IMR-90 (cell line): Measurements from ENCODE around the gene FARSB. TPM values are rescaled to one million over a fixed set of nuclear protein-coding genes. Genes with fewer than 3 reads are reported as not detected.

Experiments used
- ATAC-seq: fragments of 200-7000 bp; cut with Tn5 transposase; 2 replicates; pipeline ENCODE4 v1.9.1; 2020; ENCODE audit warnings: low read depth, mild to moderate bottlenecking, moderate library complexity
- BruUV-seq: library from RNA; stranded (reverse); fragments of 400-500 nt; replicated peaks from 2 replicates; lab custom pipeline; 2021; lab: Mats Ljungman, UMichigan
- CTCF ChIA-PET: fragments of 300-600 bp; formaldehyde crosslinking; extraction: SDS; loops from one replicate; lab custom pipeline; 2021; ENCODE audit warnings: antibody characterized with exemption; lab: Yijun Ruan, JAX
- POLR2A ChIA-PET: fragments of 300-600 bp; sonication (Branson Sonifier 250); formaldehyde crosslinking; loops from one replicate; lab custom pipeline; 2022; ENCODE audit warnings: antibody characterized with exemption; ENCODE audit not compliant: unreplicated experiment; lab: Charles Lee
- DNase-seq: peaks from one replicate; pipeline ENCODE4 v3.0.0; 2013
- H2AFZ ChIP-seq: replicated peaks from 2 replicates; pipeline ENCODE3; 2013; ENCODE audit warnings: low read length, mild to moderate bottlenecking; ENCODE audit not compliant: poor library complexity
- H2AK5ac ChIP-seq: 2 replicates; pipeline ENCODE4 v1.6.1; 2013; ENCODE audit warnings: low read depth, low read length, inconsistent platforms
- H2AK9ac ChIP-seq: replicated peaks from 2 replicates; pipeline ENCODE3; 2013; ENCODE audit warnings: mild to moderate bottlenecking, low read depth, low read length, moderate library complexity; ENCODE audit not compliant: poor library complexity
- H2BK120ac ChIP-seq: 2 replicates; pipeline ENCODE4 v1.6.1; 2013; ENCODE audit warnings: low read depth, low read length, inconsistent platforms
- H2BK15ac ChIP-seq: 3 replicates; pipeline ENCODE4 v1.6.1; 2013; ENCODE audit warnings: low read depth, low read length, inconsistent platforms
- H2BK20ac ChIP-seq: 2 replicates; pipeline ENCODE4 v1.6.1; 2013; ENCODE audit warnings: low read depth, mild to moderate bottlenecking, inconsistent platforms, low read length, moderate library complexity
- H2BK5ac ChIP-seq: 2 replicates; pipeline ENCODE4 v1.6.1; 2013; ENCODE audit warnings: mild to moderate bottlenecking, low read depth, low read length, inconsistent platforms; ENCODE audit not compliant: poor library complexity, severe bottlenecking
- H3K14ac ChIP-seq: replicated peaks from 2 replicates; pipeline ENCODE4 v1.6.1; 2013; ENCODE audit warnings: low read depth, low read length, inconsistent platforms
- H3K18ac ChIP-seq: 2 replicates; pipeline ENCODE4 v1.6.1; 2013; ENCODE audit warnings: low read depth, low read length, control low read depth
- H3K23ac ChIP-seq: 2 replicates; pipeline ENCODE4 v1.6.1; 2013; ENCODE audit warnings: low read depth, low read length, inconsistent platforms
- H3K27ac ChIP-seq: 2 replicates; pipeline ENCODE4 v1.5.1; 2013; ENCODE audit warnings: mild to moderate bottlenecking, control low read depth, low read length; ENCODE audit not compliant: insufficient read depth
- H3K27me3 ChIP-seq: 2 replicates; pipeline ENCODE4 v1.6.1; 2013; ENCODE audit warnings: low read length; ENCODE audit not compliant: control insufficient read depth, insufficient read depth
- H3K36me3 ChIP-seq: 2 replicates; pipeline ENCODE4 v1.6.1; 2013; ENCODE audit warnings: low read length, mixed read lengths; ENCODE audit not compliant: control insufficient read depth, insufficient read depth
- H3K4ac ChIP-seq: 2 replicates; pipeline ENCODE4 v1.6.1; 2013; ENCODE audit warnings: low read depth, low read length, inconsistent platforms
- H3K4me1 ChIP-seq: 2 replicates; pipeline ENCODE4 v1.6.1; 2013; ENCODE audit warnings: low read length, mixed read lengths; ENCODE audit not compliant: control insufficient read depth, insufficient read depth
- H3K4me2 ChIP-seq: 2 replicates; pipeline ENCODE4 v1.6.1; 2013; ENCODE audit warnings: low read depth, mild to moderate bottlenecking, control low read depth, low read length, moderate library complexity
- H3K4me3 ChIP-seq: 2 replicates; pipeline ENCODE4 v1.5.1; 2013; ENCODE audit warnings: low read depth, mild to moderate bottlenecking, control low read depth, low read length, moderate library complexity; ENCODE audit not compliant: insufficient read depth
- H3K56ac ChIP-seq: 2 replicates; pipeline ENCODE4 v1.6.1; 2013; ENCODE audit warnings: low read length, inconsistent platforms; ENCODE audit not compliant: insufficient read depth; ENCODE audit errors: extremely low read depth
- H3K79me1 ChIP-seq, 2 experiments: 2 replicates each; pipeline ENCODE4 v1.6.1; 2013; ENCODE audit warnings: low read length in 2 of 2, inconsistent platforms in 1 of 2, low read depth in 1 of 2
- H3K9ac ChIP-seq: 2 replicates; pipeline ENCODE4 v1.6.1; 2013; ENCODE audit warnings: low read depth, low read length, control low read depth
- H3K9me1 ChIP-seq: 2 replicates; pipeline ENCODE4 v1.6.1; 2013; ENCODE audit warnings: low read length, inconsistent platforms; ENCODE audit not compliant: insufficient read depth
- H3K9me3 ChIP-seq: 2 replicates; pipeline ENCODE4 v1.6.1; 2013; ENCODE audit warnings: low read length; ENCODE audit not compliant: control insufficient read depth, insufficient read depth
- H4K20me1 ChIP-seq: 2 replicates; pipeline ENCODE4 v1.6.1; 2013; ENCODE audit warnings: low read length, inconsistent platforms; ENCODE audit not compliant: insufficient read depth
- H4K5ac ChIP-seq: 2 replicates; pipeline ENCODE4 v1.6.1; 2013; ENCODE audit warnings: mild to moderate bottlenecking, low read depth, low read length, control low read depth
- H4K8ac ChIP-seq, 2 experiments: 2 replicates each; pipeline ENCODE4 v1.6.1; 2013; ENCODE audit warnings: low read depth in 2 of 2, low read length in 2 of 2, control low read depth in 1 of 2, inconsistent platforms in 1 of 2
- H4K91ac ChIP-seq: 2 replicates; pipeline ENCODE4 v1.6.1; 2013; ENCODE audit warnings: low read depth, low read length, inconsistent platforms; ENCODE audit not compliant: insufficient read depth
- BHLHE40 ChIP-seq: fragments of 150-350 bp; IDR thresholded peaks from 2 replicates; pipeline ENCODE4 v1.6.1; 2016; ENCODE audit warnings: mild to moderate bottlenecking, low read depth, low read length
- CEBPB ChIP-seq: IDR thresholded peaks from 2 replicates; pipeline ENCODE4 v1.6.1; 2012; ENCODE audit warnings: low read depth, low read length, improper control_type of control experiment
- CHD1 ChIP-seq: IDR thresholded peaks from 2 replicates; pipeline ENCODE4 v1.6.1; 2012; ENCODE audit warnings: low read depth, low read length, improper control_type of control experiment
- FOS ChIP-seq: fragments of 150-350 bp; IDR thresholded peaks from 2 replicates; pipeline ENCODE4 v1.6.1; 2016; ENCODE audit warnings: low read depth, low read length
- MAFK ChIP-seq: IDR thresholded peaks from 2 replicates; pipeline ENCODE4 v1.6.1; 2012; ENCODE audit warnings: low read depth, low read length, improper control_type of control experiment
- MAZ ChIP-seq: IDR thresholded peaks from 2 replicates; pipeline ENCODE4 v1.6.1; 2012; ENCODE audit warnings: low read depth, mild to moderate bottlenecking, low read length, improper control_type of control experiment, moderate library complexity, borderline replicate concordance
- MXI1 ChIP-seq: IDR thresholded peaks from 2 replicates; pipeline ENCODE4 v1.6.1; 2012; ENCODE audit warnings: low read depth, mild to moderate bottlenecking, low read length, moderate library complexity, borderline replicate concordance
- NFE2L2 ChIP-seq: fragments of 150-350 bp; IDR thresholded peaks from 2 replicates; pipeline ENCODE4 v1.6.1; 2016; ENCODE audit warnings: low read depth, mild to moderate bottlenecking, low read length
- POLR2A ChIP-seq: IDR thresholded peaks from 2 replicates; pipeline ENCODE4 v1.6.1; 2012; ENCODE audit warnings: mild to moderate bottlenecking, low read depth, low read length
- RAD21 ChIP-seq: IDR thresholded peaks from 2 replicates; pipeline ENCODE4 v1.6.1; 2012; ENCODE audit warnings: low read length, improper control_type of control experiment
- RCOR1 ChIP-seq: IDR thresholded peaks from 2 replicates; pipeline ENCODE4 v1.6.1; 2012; ENCODE audit warnings: mild to moderate bottlenecking, low read length, improper control_type of control experiment; ENCODE audit not compliant: insufficient replicate concordance
- RFX5 ChIP-seq: IDR thresholded peaks from 2 replicates; pipeline ENCODE4 v1.8.0; 2012; ENCODE audit warnings: low read depth, mild to moderate bottlenecking, low read length, moderate library complexity
- SMC3 ChIP-seq: fragments of 150-350 bp; IDR thresholded peaks from 2 replicates; pipeline ENCODE4 v1.6.1; 2016; ENCODE audit warnings: low read depth, mild to moderate bottlenecking, antibody characterized with exemption, low read length, moderate library complexity
- WGBS, 2 experiments: methylation state at CpG; one replicate each; pipeline versions ENCODE4 v1.1.5 to v1.1.7; 2013; ENCODE audit warnings: missing lambda C conversion rate in 2 of 2; ENCODE audit not compliant: insufficient read length in 1 of 2; ENCODE audit errors: extremely low coverage in 2 of 2; 5-methylcytosine and 5-hydroxymethylcytosine counted together
- dilution Hi-C: fragments of 300-500 bp; cut with HindIII; formaldehyde crosslinking; loops from one replicate; pipeline ENCODE4 v1.14.3; 2018; ENCODE audit warnings: low sequenced_read_pairs; ENCODE audit not compliant: unreplicated experiment
- in situ Hi-C: fragments of 300-500 bp; cut with MboI; formaldehyde crosslinking; loops from 3 replicates; pipeline ENCODE4 v1.14.3; 2019; ENCODE audit warnings: low sequenced_read_pairs, inconsistent platforms, mixed read lengths
- intact Hi-C: fragments of 100-400 bp; cut with micrococcal nuclease; formaldehyde crosslinking; loops from 2 replicates; pipeline ENCODE4 v1.10.0; 2022
- polyA plus RNA-seq, 3 experiments: library from polyadenylated mRNA; depleted of rRNA; stranded (reverse); fragments of >200 nt; gene quantifications; 2 replicates each; pipeline ENCODE4 v1.2.3, GENCODE V29; 2012; ENCODE audit warnings: low replicate concordance in 1 of 3
- total RNA-seq: library from RNA; depleted of rRNA; stranded (reverse); fragments of >200 nt; gene quantifications from 2 replicates; pipeline ENCODE4 v1.2.3, GENCODE V29; 2012
- TF ChIP-seq, protein P1 (sequence below): conservative IDR thresholded peaks from 2 replicates; pipeline ENCODE4 v1.5.1; 2012; ENCODE audit warnings: mild to moderate bottlenecking, low read depth, low read length, improper control_type of control experiment
- TF ChIP-seq, protein P2 (sequence below): fragments of 150-350 bp; IDR thresholded peaks from 2 replicates; pipeline ENCODE4 v1.6.1; 2016; ENCODE audit warnings: low read depth, mild to moderate bottlenecking, low read length, moderate library complexity, borderline replicate concordance
- TF ChIP-seq, protein P3 (sequence below): fragments of 150-350 bp; IDR thresholded peaks from 2 replicates; pipeline ENCODE4 v1.6.1; 2017; ENCODE audit warnings: mild to moderate bottlenecking, antibody characterized with exemption, low read length, low read depth

Gene FARSB
- total and polyA plus RNA-seq, 2 of the 4 experiments (the other 2 are of a cell fraction), result 21.1 to 32.5 TPM

DNA sequence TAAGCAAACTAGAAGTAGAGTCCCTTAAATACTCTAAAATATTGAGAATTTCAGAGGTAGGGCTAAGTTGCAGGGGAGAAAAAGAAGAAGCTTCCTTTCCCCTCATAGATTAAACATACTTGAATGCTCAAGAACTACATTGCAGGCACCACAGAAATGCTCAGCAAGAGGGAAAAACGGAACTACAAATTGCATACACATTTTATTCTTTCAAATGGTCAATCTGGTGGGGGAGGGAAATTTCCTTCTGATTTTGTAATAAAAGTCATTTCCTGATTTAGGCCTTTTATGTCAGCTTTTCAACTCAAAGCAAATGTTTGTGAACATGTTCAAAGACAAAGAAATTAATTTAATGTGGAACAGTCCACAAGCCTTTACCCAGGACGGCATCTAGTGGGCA, 33.0 kb downstream of the FARSB start:
- POLR2A ChIA-PET, result no interaction called here
- in situ Hi-C loops, result no loop called here

More for the DNA sequence above, 33.0 kb downstream of the FARSB start:
- Histone ChIP-seq H3K4me2 (no peak overlapping the region), H3K9ac (no peak overlapping the region), H3K23ac (no peak overlapping the region), H2AK9ac (no peak overlapping the region), H2BK15ac (no peak overlapping the region), H3K4me1 (no peaks in the 10 kb centered on the region), H3K4me3 (no peak overlapping the region), H3K18ac (no peak overlapping the region), H3K9me3 (no peaks in the 10 kb centered on the region), H4K5ac (no peak overlapping the region), H2AK5ac (no peak overlapping the region), H2BK20ac (no peak overlapping the region), H3K14ac (no peak overlapping the region), H3K56ac (no peak overlapping the region), H3K4ac (no peak overlapping the region), H3K79me1 (0 out of 4 replicates have a peak, but pooled peaks cover 0 to 3% of the 10 kb centered on the region in 2 experiments), H2AFZ (no peak overlapping the region), H3K9me1 (peaks cover 3% of the 10 kb centered on the region; the same call in 1 of the 2 replicates), H3K27ac (no peak overlapping the region), H4K91ac (no peak overlapping the region), H2BK5ac (no peak overlapping the region), H4K20me1 (no peaks in the 10 kb centered on the region), H3K27me3 (no peaks in the 10 kb centered on the region), H3K36me3 (peaks cover 14% of the 10 kb centered on the region), H2BK120ac (no peak overlapping the region), H4K8ac (no peak overlapping the region)
- intact Hi-C loops (no loop called here), dilution Hi-C loops (no loop called here)
- no TSS peak for BruUV-seq
- WGBS, 2 experiments, result no CpG with 5 or more reads among the region's 2 CpGs
- no peak for ATAC-seq
- CTCF ChIA-PET, result interaction anchor here (0.7 to 1.5 kb wide), 2 partner anchors 15 to 31 kb away, joined by 3 to 4 read pairs; no protein-coding TSS in a partner anchor
- DNase-seq, result no peak
- TF ChIP-seq, protein P1, sequence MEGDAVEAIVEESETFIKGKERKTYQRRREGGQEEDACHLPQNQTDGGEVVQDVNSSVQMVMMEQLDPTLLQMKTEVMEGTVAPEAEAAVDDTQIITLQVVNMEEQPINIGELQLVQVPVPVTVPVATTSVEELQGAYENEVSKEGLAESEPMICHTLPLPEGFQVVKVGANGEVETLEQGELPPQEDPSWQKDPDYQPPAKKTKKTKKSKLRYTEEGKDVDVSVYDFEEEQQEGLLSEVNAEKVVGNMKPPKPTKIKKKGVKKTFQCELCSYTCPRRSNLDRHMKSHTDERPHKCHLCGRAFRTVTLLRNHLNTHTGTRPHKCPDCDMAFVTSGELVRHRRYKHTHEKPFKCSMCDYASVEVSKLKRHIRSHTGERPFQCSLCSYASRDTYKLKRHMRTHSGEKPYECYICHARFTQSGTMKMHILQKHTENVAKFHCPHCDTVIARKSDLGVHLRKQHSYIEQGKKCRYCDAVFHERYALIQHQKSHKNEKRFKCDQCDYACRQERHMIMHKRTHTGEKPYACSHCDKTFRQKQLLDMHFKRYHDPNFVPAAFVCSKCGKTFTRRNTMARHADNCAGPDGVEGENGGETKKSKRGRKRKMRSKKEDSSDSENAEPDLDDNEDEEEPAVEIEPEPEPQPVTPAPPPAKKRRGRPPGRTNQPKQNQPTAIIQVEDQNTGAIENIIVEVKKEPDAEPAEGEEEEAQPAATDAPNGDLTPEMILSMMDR, result no peak
- TF ChIP-seq MAFK, result no peak
- no peak for TF ChIP-seq SMC3
- no peak for TF ChIP-seq FOS
- no peak for TF ChIP-seq RFX5
- TF ChIP-seq MXI1, result no peak
- TF ChIP-seq POLR2A, result no peak
- TF ChIP-seq CEBPB, result no peak
- TF ChIP-seq, protein P2, sequence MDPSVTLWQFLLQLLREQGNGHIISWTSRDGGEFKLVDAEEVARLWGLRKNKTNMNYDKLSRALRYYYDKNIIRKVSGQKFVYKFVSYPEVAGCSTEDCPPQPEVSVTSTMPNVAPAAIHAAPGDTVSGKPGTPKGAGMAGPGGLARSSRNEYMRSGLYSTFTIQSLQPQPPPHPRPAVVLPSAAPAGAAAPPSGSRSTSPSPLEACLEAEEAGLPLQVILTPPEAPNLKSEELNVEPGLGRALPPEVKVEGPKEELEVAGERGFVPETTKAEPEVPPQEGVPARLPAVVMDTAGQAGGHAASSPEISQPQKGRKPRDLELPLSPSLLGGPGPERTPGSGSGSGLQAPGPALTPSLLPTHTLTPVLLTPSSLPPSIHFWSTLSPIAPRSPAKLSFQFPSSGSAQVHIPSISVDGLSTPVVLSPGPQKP, result no peak
- TF ChIP-seq RAD21, result no peak
- TF ChIP-seq, protein P3, sequence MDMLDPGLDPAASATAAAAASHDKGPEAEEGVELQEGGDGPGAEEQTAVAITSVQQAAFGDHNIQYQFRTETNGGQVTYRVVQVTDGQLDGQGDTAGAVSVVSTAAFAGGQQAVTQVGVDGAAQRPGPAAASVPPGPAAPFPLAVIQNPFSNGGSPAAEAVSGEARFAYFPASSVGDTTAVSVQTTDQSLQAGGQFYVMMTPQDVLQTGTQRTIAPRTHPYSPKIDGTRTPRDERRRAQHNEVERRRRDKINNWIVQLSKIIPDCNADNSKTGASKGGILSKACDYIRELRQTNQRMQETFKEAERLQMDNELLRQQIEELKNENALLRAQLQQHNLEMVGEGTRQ, result no peak
- TF ChIP-seq MAZ, result no peak
- no peak for TF ChIP-seq NFE2L2
- no peak for TF ChIP-seq BHLHE40
- no peak for TF ChIP-seq RCOR1
- TF ChIP-seq CHD1, result no peak
